Stimulated activated CD4-positive, alpha-beta T cell treated with anti-CD3 and anti-CD28 coated beads, Interleukin-4, amount 100 ng/mL, for 4 hours (primary cell): ENCODE results near the gene TP73.

Experiments used
- DNase-seq, 2 experiments: peaks; one replicate each; pipeline ENCODE4 v3.0.0-alpha.2; 2020

TP73 gene

GRCh38 chr1:3731583-3732433 is 79.5 kb downstream of the TP73 start:
- no peak for DNase-seq

- no peak for DNase-seq
Measured at GRCh38 chr1:3732434-3733093, 80.2 kb downstream of the TP73 start.

GRCh38 chr1:3733094-3733882 is 81.0 kb downstream of the TP73 start:
- no peak for DNase-seq

- DNase-seq = no peak
Measured at GRCh38 chr1:3733883-3734589, 81.7 kb downstream of the TP73 start.

GRCh38 chr1:3734602-3735001 is 82.3 kb downstream of the TP73 start:
- DNase-seq = no peak

- DNase-seq = no peak
Measured at GRCh38 chr1:3735027-3735681, 82.8 kb downstream of the TP73 start.

- DNase-seq = no peak
Measured at GRCh38 chr1:3735688-3736087, 83.4 kb downstream of the TP73 start.

GRCh38 chr1:3736131-3736561 is 83.8 kb downstream of the TP73 start:
- no peak for DNase-seq

- no peak for DNase-seq
Measured at GRCh38 chr1:3736708-3737107, 84.4 kb downstream of the TP73 start.

GRCh38 chr1:3738943-3739342 is 86.6 kb downstream of the TP73 start:
- no peak for DNase-seq

GRCh38 chr1:3740042-3740441 is 87.7 kb downstream of the TP73 start:
- no peak for DNase-seq

GRCh38 chr1:3740752-3741151 is 88.4 kb downstream of the TP73 start:
- no peak for DNase-seq

GRCh38 chr1:3741566-3742438 is 89.5 kb downstream of the TP73 start:
- no peak for DNase-seq

GRCh38 chr1:3742439-3743298 is 90.4 kb downstream of the TP73 start:
- no peak for DNase-seq

- no peak for DNase-seq
Measured at GRCh38 chr1:3743421-3743820, 91.1 kb downstream of the TP73 start.

GRCh38 chr1:3743826-3744225 is 91.5 kb downstream of the TP73 start:
- DNase-seq = no peak

GRCh38 chr1:3744646-3745045 is 92.3 kb downstream of the TP73 start:
- no peak for DNase-seq

GRCh38 chr1:3745071-3745470 is 92.8 kb downstream of the TP73 start:
- no peak for DNase-seq

GRCh38 chr1:3745590-3746381 is 93.5 kb downstream of the TP73 start:
- no peak for DNase-seq
